GM12878 (cell line): ENCODE data around the gene GSC2. TPM values are rescaled to one million over a fixed set of nuclear protein-coding genes. Genes with fewer than 3 reads are reported as not detected.
A peak's percentile ranks its signal among the peaks of the same experiment; 100 is the strongest.

ENCODE experiments used
- ATAC-seq: fragments of 200-7000 bp; cut with Tn5 transposase; 3 replicates; pipeline ENCODE4 v1.9.1; 2020; ENCODE audit warnings: mild to moderate bottlenecking, moderate library complexity
- BruUV-seq: library from RNA; stranded (reverse); fragments of 400-500 nt; replicated peaks from 2 replicates; lab custom pipeline; 2021; lab: Mats Ljungman, UMichigan
- CTCF ChIA-PET: fragments of 300-600 bp; sonication (Branson Sonifier 250); formaldehyde crosslinking; extraction: SDS; loops from one replicate; lab custom pipeline; 2021; ENCODE audit warnings: inconsistent platforms; lab: Yijun Ruan, JAX
- POLR2A ChIA-PET: fragments of 350-600 bp; formaldehyde crosslinking; extraction: SDS; loops from one replicate; lab custom pipeline; 2021; ENCODE audit warnings: inconsistent platforms; lab: Charles Lee
- RAD21 ChIA-PET: fragments of 300-600 bp; sonication (Branson Sonifier 250); formaldehyde crosslinking; loops from one replicate; lab custom pipeline; 2023; ENCODE audit warnings: antibody characterized with exemption; ENCODE audit not compliant: unreplicated experiment; lab: Charles Lee
- SMC1A ChIA-PET: fragments of 300-600 bp; sonication (Branson Sonifier 250); formaldehyde crosslinking; loops from one replicate; lab custom pipeline; 2023; ENCODE audit not compliant: unreplicated experiment, uncharacterized antibody; lab: Charles Lee
- DNase-seq: peaks from one replicate; pipeline ENCODE4 v3.0.0-alpha.2; 2011; ENCODE audit warnings: low read depth, low spot score
- FAIRE-seq: peaks from 3 replicates; lab custom pipeline; 2011; peaks lifted over from hg19 to GRCh38; lab: Jason Lieb, UNC
- H2AFZ ChIP-seq: 2 replicates; pipeline ENCODE4 v1.6.0; 2011; ENCODE audit warnings: low read depth, low read length, control low read depth; ENCODE audit not compliant: control insufficient read depth
- H3K27ac ChIP-seq: 2 replicates; pipeline ENCODE4 v1.5.1; 2011; ENCODE audit warnings: control low read depth; ENCODE audit not compliant: control insufficient read depth, insufficient read depth
- H3K27me3 ChIP-seq, 2 experiments: replicated peaks in 1 of 2; 2 replicates each; pipeline versions ENCODE4 v1.6.0 to v1.6.1; 2011; ENCODE audit warnings: low read length in 1 of 2; ENCODE audit not compliant: control insufficient read depth in 2 of 2, insufficient read depth in 2 of 2
- H3K36me3 ChIP-seq, 2 experiments: 2 replicates each; pipeline ENCODE4 v1.5.1; 2011; ENCODE audit warnings: low read length in 1 of 2; ENCODE audit not compliant: control insufficient read depth in 2 of 2, insufficient read depth in 2 of 2
- H3K4me1 ChIP-seq: 2 replicates; pipeline ENCODE4 v1.6.1; 2011; ENCODE audit warnings: mild to moderate bottlenecking, low read length, moderate library complexity, mixed read lengths; ENCODE audit not compliant: control insufficient read depth, insufficient read depth
- H3K4me2 ChIP-seq: 2 replicates; pipeline ENCODE4 v1.6.0; 2011; ENCODE audit warnings: control low read depth; ENCODE audit not compliant: control insufficient read depth, insufficient read depth
- H3K4me3 ChIP-seq: fragments of 200-600 bp; sonication (generic); 2 replicates; pipeline ENCODE4 v1.5.1; 2016
- H3K79me2 ChIP-seq: 2 replicates; pipeline ENCODE4 v1.6.0; 2011; ENCODE audit warnings: low read length; ENCODE audit not compliant: control insufficient read depth, insufficient read depth
- H3K9ac ChIP-seq: 2 replicates; pipeline ENCODE4 v1.8.0; 2011; ENCODE audit warnings: low read length, control low read depth, mixed read lengths; ENCODE audit not compliant: control insufficient read depth, insufficient read depth
- H3K9me3 ChIP-seq: replicated peaks from 3 replicates; pipeline ENCODE4 v1.5.1; 2011; ENCODE audit warnings: mild to moderate bottlenecking, low read length; ENCODE audit not compliant: control insufficient read depth, insufficient read depth
- H4K20me1 ChIP-seq: 2 replicates; pipeline ENCODE4 v1.6.0; 2011; ENCODE audit not compliant: control insufficient read depth, insufficient read depth
- BCL3 ChIP-seq: IDR thresholded peaks from 2 replicates; pipeline ENCODE4 v1.6.1; 2011; ENCODE audit warnings: borderline replicate concordance, low read depth, mild to moderate bottlenecking, moderate library complexity, low read length; ENCODE audit not compliant: insufficient read depth, poor library complexity, severe bottlenecking
- BHLHE40 ChIP-seq, 2 experiments: fragments of 450-650 bp in 1 of 2; IDR thresholded peaks; 2 replicates each; pipeline ENCODE4 v1.6.1; 2011 to 2017; ENCODE audit warnings: low read depth in 2 of 2, borderline replicate concordance in 1 of 2, improper control_type of control experiment in 1 of 2, low read length in 1 of 2, mild to moderate bottlenecking in 1 of 2
- EED ChIP-seq: sonication (generic); IDR thresholded peaks from 2 replicates; pipeline ENCODE4 v1.6.1; 2016; ENCODE audit warnings: antibody characterized with exemption, low read depth
- EGR1 ChIP-seq, 2 experiments: IDR thresholded peaks; 1 replicate in 1 of 2; 2 replicates in 1 of 2; pipeline ENCODE4 v1.6.1; 2011 to 2012; ENCODE audit warnings: low read depth in 2 of 2, low read length in 2 of 2, borderline replicate concordance in 1 of 2, mild to moderate bottlenecking in 1 of 2, moderate library complexity in 1 of 2
- NFIC ChIP-seq: IDR thresholded peaks from 2 replicates; pipeline ENCODE4 v1.6.1; 2012; ENCODE audit warnings: low read depth, mild to moderate bottlenecking, inconsistent platforms, low read length, moderate library complexity
- PAX5 ChIP-seq: IDR thresholded peaks from 2 replicates; pipeline ENCODE4 v1.6.1; 2011; ENCODE audit warnings: low read depth, low read length, borderline replicate concordance
- POLR2AphosphoS2 ChIP-seq: IDR thresholded peaks from 2 replicates; pipeline ENCODE4 v1.6.1; 2011; ENCODE audit warnings: low read depth, mild to moderate bottlenecking, low read length, improper control_type of control experiment, moderate library complexity
- SKIL ChIP-seq: fragments of 450-650 bp; IDR thresholded peaks from 2 replicates; pipeline ENCODE4 v1.6.1; 2017; ENCODE audit warnings: mild to moderate bottlenecking, low read depth, inconsistent platforms; ENCODE audit not compliant: poor library complexity, severe bottlenecking
- SMAD1 ChIP-seq: fragments of 450-650 bp; IDR thresholded peaks from 2 replicates; pipeline ENCODE4 v1.6.1; 2018; ENCODE audit warnings: mild to moderate bottlenecking, low read depth; ENCODE audit not compliant: partially characterized antibody
- TAF1 ChIP-seq: IDR thresholded peaks from 2 replicates; pipeline ENCODE4 v1.6.1; 2011; ENCODE audit warnings: mild to moderate bottlenecking, low read depth, low read length, borderline replicate concordance
- ZSCAN29 ChIP-seq: fragments of 450-650 bp; IDR thresholded peaks from 2 replicates; pipeline ENCODE4 v1.6.1; 2017; ENCODE audit warnings: mild to moderate bottlenecking, moderate library complexity
- WGBS: methylation state at CpG from one replicate; pipeline ENCODE4 v1.1.6; 2016; ENCODE audit warnings: low lambda C conversion rate; ENCODE audit not compliant: insufficient replicate concordance, insufficient coverage; ENCODE audit errors: missing lambda C conversion rate; 5-methylcytosine and 5-hydroxymethylcytosine counted together
- in situ Hi-C: fragments of 300-500 bp; cut with MboI; formaldehyde crosslinking; loops from 9 replicates; pipeline ENCODE4 v1.14.3; 2018; ENCODE audit warnings: mixed read lengths
- intact Hi-C: fragments of 100-400 bp; cut with micrococcal nuclease; formaldehyde crosslinking; loops from one replicate; pipeline ENCODE4 v1.14.2; 2022; ENCODE audit not compliant: unreplicated experiment
- polyA plus RNA-seq, 11 experiments: library from polyadenylated mRNA; depleted of rRNA in 4 of 11; unstranded in 6 of 11; stranded (reverse) in 5 of 11; fragments of >200 nt; fragmentation: Nextera tagmentation in 4 of 11; fragmentation: Illumina TruSeq in 1 of 11; extraction: Ambion mirVana in 4 of 11; extraction: Trizol in 1 of 11; gene quantifications; 1 replicate in 1 of 11; 2 replicates in 10 of 11; pipeline versions ENCODE4 v1.2.1 to v1.2.3, GENCODE V29; 2011 to 2016; ENCODE audit warnings: inconsistent platforms in 2 of 11, missing spikeins in 2 of 11, low read depth in 1 of 11
- total RNA-seq, 4 experiments: library from RNA; depleted of rRNA in 3 of 4; stranded (reverse); fragments of >200 nt in 3 of 4; fragmentation: Illumina TruSeq in 1 of 4; extraction: Trizol in 1 of 4; gene quantifications; 2 replicates each; pipeline versions ENCODE4 v1.2.1 to v1.2.3, GENCODE V29; 2013 to 2021

GSC2 gene
- total and polyA plus RNA-seq, 10 of the 15 experiments (the other 5 are each of a cell fraction or from before 2014, with no cell fraction given): not detected

GRCh38 chr22:19123936-19124335, 26.2 kb downstream of the GSC2 start:
- no peak for ATAC-seq
- intact Hi-C loops: no loop called here

GRCh38 chr22:19122752-19123492, 27.2 kb downstream of the GSC2 start:
- DNase-seq (no peak), FAIRE-seq (no peak), ATAC-seq (peak; percentile 2; the same call in 2 of the 3 replicates)
- POLR2A ChIA-PET: interaction anchor here (1.4 to 2.5 kb wide), 2 partner anchors 10 to 21 kb away, joined by 6 to 7 read pairs; partner anchors contain the start of gene ESS2
- CTCF ChIA-PET: interaction anchor here (0.6 to 2.1 kb wide), 4 partner anchors 12 to 508 kb away, joined by 3 to 7 read pairs (median 4); partner anchors contain the start of gene ESS2
- no peaks in the 10 kb centered on the region for H3K9me3 ChIP-seq
- no peaks in the 10 kb centered on the region; a peak in 1 of 4 replicates for H3K27me3 ChIP-seq
- no peak overlapping the region for H3K9ac ChIP-seq
- intact Hi-C loops: loop anchor here (1.0 kb wide), 1 partner anchor 21 kb away; the partner anchor contains the start of gene ESS2
- peak overlapping the region; percentile 60; the same call in 1 of the 2 replicates for H3K4me3 ChIP-seq
- H3K79me2 ChIP-seq: peaks cover 40% of the 10 kb centered on the region
- H3K4me2 ChIP-seq: peak overlapping the region; percentile 48
- H2AFZ ChIP-seq: peak overlapping the region; percentile 57
- no TSS peak for BruUV-seq
- in situ Hi-C loops: no loop called here
- RAD21 ChIA-PET: interaction anchor here (1.1 kb wide), 1 partner anchor 12 kb away, joined by 3 read pairs; no protein-coding TSS in a partner anchor
- H4K20me1 ChIP-seq: no peaks in the 10 kb centered on the region; the same call in none of the 2 replicates
- H3K27ac ChIP-seq: no peak overlapping the region
- TF ChIP-seq SMAD1 (no peak), PAX5 (no peak), BHLHE40 (IDR thresholded peaks at IDR 0.05; ENCODE audit: borderline replicate concordance in 1 of 2, low read depth in 2 of 2, low read length in 1 of 2) (peak in 1 of 2 experiments; percentile 46; a peak in 2 of 4 replicates), TAF1 (no peak), EED (no peak), EGR1 (IDR thresholded peaks at IDR 0.05; ENCODE audit: borderline replicate concordance in 1 of 2, low read depth in 2 of 2, low read length in 2 of 2) (no peak), BCL3 (no peak), SKIL (no peak), ZSCAN29 (no peak)
- H3K36me3 ChIP-seq: peaks cover 0 to 3% of the 10 kb centered on the region in 2 experiments; a peak in 1 of 4 replicates
- SMC1A ChIA-PET: no interaction called here
- H3K4me1 ChIP-seq: peaks cover 22% of the 10 kb centered on the region
- 37% methylated on average over 19 of the region's 27 CpGs for WGBS

More at GRCh38 chr22:19123936-19124335, 26.2 kb downstream of the GSC2 start:
- no peak for DNase-seq
- Histone ChIP-seq H4K20me1 (no peaks in the 10 kb centered on the region; the same call in none of the 2 replicates), H3K79me2 (peaks cover 30% of the 10 kb centered on the region), H3K4me1 (peaks cover 12% of the 10 kb centered on the region), H3K36me3 (no peaks in the 10 kb centered on the region; a peak in 1 of 4 replicates), H3K9me3 (no peaks in the 10 kb centered on the region), H3K4me2 (no peak overlapping the region), H3K27ac (no peak overlapping the region)
- in situ Hi-C loops: no loop called here
- SMC1A ChIA-PET: no interaction called here
- no TSS peak for BruUV-seq
- POLR2A ChIA-PET: interaction anchor here (0.7 kb wide), 1 partner anchor 646 kb away, joined by 3 read pairs; no protein-coding TSS in a partner anchor
- 57% methylated on average over 4 of the region's 4 CpGs for WGBS
- no peak for FAIRE-seq
- no peak for TF ChIP-seq POLR2AphosphoS2
- no peak for TF ChIP-seq NFIC
- TF ChIP-seq, all 136 proteins: peak for 0
- H3K4me3 ChIP-seq: no peak overlapping the region
- RAD21 ChIA-PET: no interaction called here
- H3K27me3 ChIP-seq: no peaks in the 10 kb centered on the region; a peak in 1 of 4 replicates
- no peak overlapping the region for H2AFZ ChIP-seq
- CTCF ChIA-PET: no interaction called here
- H3K9ac ChIP-seq: no peak overlapping the region
